ENCODE measurements around the gene STAT5B. TPM values are rescaled to one million over a fixed set of nuclear protein-coding genes. Genes with fewer than 3 reads are reported as not detected.

STAT5B gene
- total and polyA plus RNA-seq, 2 of the 8 experiments (the other 6 are each of a cell fraction or from before 2014, with no cell fraction given), result 35.3 to 52.6 TPM

DNA sequence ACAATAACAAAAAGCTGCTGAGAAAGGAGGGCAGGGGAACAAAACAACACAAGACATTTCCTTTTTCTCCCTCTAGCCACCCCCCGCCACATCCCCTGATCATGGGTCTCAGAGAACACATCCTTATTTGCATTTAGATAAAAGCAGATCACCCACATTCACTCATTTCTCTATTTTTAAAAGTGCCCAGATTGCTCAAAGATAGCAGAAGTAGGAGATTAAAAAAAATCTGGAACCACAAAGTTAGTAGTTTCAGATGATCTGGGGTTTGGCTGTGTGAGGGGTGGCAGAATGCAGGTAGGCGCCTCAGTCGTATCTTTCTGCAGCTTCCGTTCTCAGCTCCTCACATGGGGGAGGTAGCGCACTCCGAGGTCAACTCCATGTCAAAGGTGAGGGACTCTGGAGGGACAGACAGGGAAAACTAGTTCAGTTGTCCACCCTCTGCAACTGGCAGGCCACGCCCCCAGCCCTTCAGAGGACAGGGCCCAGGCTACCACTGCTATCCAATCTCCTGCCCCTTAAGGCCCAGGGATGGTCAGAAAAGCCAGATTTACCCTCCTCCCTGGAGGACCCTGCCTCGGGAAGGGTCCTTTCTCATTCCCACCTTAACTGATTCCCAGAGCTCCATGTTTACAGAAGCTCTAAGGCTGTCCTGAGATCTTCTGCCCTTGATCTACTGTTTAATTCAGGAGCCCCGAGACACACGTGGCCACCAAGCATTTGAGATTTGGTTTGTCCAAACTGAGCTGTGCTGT lies 39.4 kb upstream of the STAT5B start:
- Histone ChIP-seq H4K5ac (ENCODE audit: insufficient read length, low read depth, low read length) (no peak overlapping the region), H3K18ac (ENCODE audit: extremely low read depth, low read length) (no peak overlapping the region), H3K36me3 (ENCODE audit: control insufficient read depth in 2 of 4, insufficient read depth in 4 of 4, low read length in 3 of 4) (peaks cover 10 to 43% (median 31%) of the 10 kb centered on the region in 4 experiments; a peak in 6 of 8 replicates), H4K8ac (ENCODE audit: extremely low read depth, insufficient read depth, low read length) (no peak overlapping the region), H3K4me3 (ENCODE audit: extremely low read depth in 1 of 4, insufficient read depth in 2 of 4, low read depth in 3 of 4, low read length in 4 of 4) (no peak overlapping the region), H3K27ac (ENCODE audit: low read depth, low read length) (no peak overlapping the region), H2AK5ac (ENCODE audit: low read depth, low read length) (no peak overlapping the region), H2AFZ (ENCODE audit: low read length) (no peak overlapping the region), H3K9ac (replicated peaks in 1 of 4; ENCODE audit: extremely low read depth in 1 of 4, low read depth in 3 of 4, low read length in 3 of 4) (no peak overlapping the region), H2BK20ac (ENCODE audit: low read length) (no peak overlapping the region), H4K91ac (replicated peaks; ENCODE audit: insufficient read length, low read length) (no peak overlapping the region), H3K23me2 (ENCODE audit: low read depth, low read length) (no peaks in the 10 kb centered on the region), H2BK15ac (ENCODE audit: low read length) (no peak overlapping the region), H2BK12ac (ENCODE audit: low read depth, low read length) (no peak overlapping the region), H3K9me3 (ENCODE audit: insufficient read depth in 2 of 2, low read depth in 1 of 2, low read length in 1 of 2) (no peaks in the 10 kb centered on the region), H2BK5ac (ENCODE audit: low read depth, low read length) (no peak overlapping the region), H4K20me1 (replicated peaks in 1 of 2; ENCODE audit: control insufficient read depth in 1 of 2, insufficient read depth in 2 of 2, low read length in 2 of 2) (peaks cover 0 to 5% of the 10 kb centered on the region in 2 experiments), H3K23ac (ENCODE audit: insufficient read length) (no peak overlapping the region), H3K14ac (ENCODE audit: insufficient read length) (no peak overlapping the region), H2BK120ac (replicated peaks; ENCODE audit: low read depth, low read length) (no peak overlapping the region), H3K79me1 (ENCODE audit: low read depth, low read length) (no peaks in the 10 kb centered on the region; the same call in 1 of the 2 replicates), H3K4me2 (ENCODE audit: insufficient read depth in 1 of 2, low read depth in 2 of 2, low read length in 2 of 2) (no peak overlapping the region), H3K79me2 (ENCODE audit: control insufficient read depth in 1 of 2, insufficient read depth in 2 of 2, low read length in 2 of 2) (no peaks in the 10 kb centered on the region), H3K27me3 (replicated peaks in 1 of 4; ENCODE audit: control insufficient read depth in 3 of 4, extremely low read depth in 1 of 4, insufficient read depth in 3 of 4, low read length in 3 of 4) (no peaks in the 10 kb centered on the region), H3K4me1 (replicated peaks in 1 of 4; ENCODE audit: control insufficient read depth in 3 of 4, insufficient read depth in 4 of 4, low read length in 3 of 4) (peaks cover 4 to 17% (median 6%) of the 10 kb centered on the region in 4 experiments; a peak in 6 of 7 replicates), H3K4ac (replicated peaks; ENCODE audit: insufficient read length, low read depth, low read length) (no peak overlapping the region), H3K56ac (replicated peaks; ENCODE audit: insufficient read length, low read depth, low read length) (no peak overlapping the region)
- CTCF ChIA-PET (ENCODE audit: partially characterized antibody), result interaction anchor here (1.1 to 24.6 kb wide), 8 partner anchors 9 to 285 kb away, joined by 3 to 542 read pairs (median 4); no protein-coding TSS in a partner anchor
- POLR2A ChIA-PET (ENCODE audit: partially characterized antibody), result interaction anchor here (0.6 kb wide), 1 partner anchor 34 kb away, joined by 3 read pairs; no protein-coding TSS in a partner anchor
- WGBS, 2 experiments (ENCODE audit: extremely low coverage in 1 of 2, insufficient coverage in 1 of 2, insufficient read length in 1 of 2, insufficient replicate concordance in 2 of 2, low coverage in 1 of 2, low lambda C conversion rate in 2 of 2, missing lambda C conversion rate in 1 of 2), result 94% methylated on average over 10 of the region's 10 CpGs; no CpG with 5 or more reads in 1 of the 2 experiments
- no peak for TF ChIP-seq RXRA (IDR thresholded peaks at IDR 0.05; ENCODE audit: insufficient read depth, low read depth, low read length)
- TF ChIP-seq SRF (IDR thresholded peaks at IDR 0.05; ENCODE audit: low read depth, low read length), result no peak
- TF ChIP-seq RBBP5 (IDR thresholded peaks at IDR 0.05; ENCODE audit: borderline replicate concordance, low read depth, low read length), result no peak
- TF ChIP-seq CHD2 (IDR thresholded peaks at IDR 0.05; ENCODE audit: low read length), result no peak
- TF ChIP-seq SP1 (IDR thresholded peaks at IDR 0.05; ENCODE audit: low read depth, low read length), result no peak
- no peak for TF ChIP-seq SP2 (IDR thresholded peaks at IDR 0.05; ENCODE audit: low read length)
- no peak for TF ChIP-seq BRCA1 (IDR thresholded peaks at IDR 0.05; ENCODE audit: low read depth, low read length)
- DNase-seq (ENCODE audit: low read depth in 1 of 2, low spot score in 2 of 2), result no peak
- no peak for FAIRE-seq

Data from H1 (cell line).